HEK293 (cell line): ENCODE results near the gene SLC2A4.

Experiments used
- CTCF ChIA-PET: fragments of 350-600 bp; formaldehyde crosslinking; extraction: SDS; loops from one replicate; lab custom pipeline; 2021; ENCODE audit warnings: antibody characterized with exemption; lab: Yijun Ruan, JAX
- POLR2A ChIA-PET: fragments of 300-600 bp; formaldehyde crosslinking; extraction: SDS; loops from one replicate; lab custom pipeline; 2020; ENCODE audit warnings: antibody characterized with exemption, inconsistent platforms; lab: Yijun Ruan, JAX
- H3K27ac ChIP-seq: fragments of 200-500 bp; sonication (Bioruptor generic); 2 replicates; pipeline ENCODE4 v1.5.1; 2014; ENCODE audit warnings: low read depth, low read length, control low read depth, inconsistent platforms; ENCODE audit errors: extremely low read depth
- H3K36me3 ChIP-seq, 2 experiments: fragments of 200-500 bp in 1 of 2; sonication (Bioruptor generic) in 1 of 2; 1 replicate in 1 of 2; 2 replicates in 1 of 2; pipeline ENCODE4 v1.5.1; 2014 to 2017; ENCODE audit warnings: inconsistent platforms in 2 of 2, low read length in 2 of 2; ENCODE audit not compliant: control insufficient read depth in 2 of 2, insufficient read depth in 1 of 2
- H3K4me1 ChIP-seq: fragments of 200-500 bp; sonication (Bioruptor generic); 2 replicates; pipeline ENCODE4 v1.5.1; 2014; ENCODE audit warnings: mild to moderate bottlenecking, low read length, inconsistent platforms; ENCODE audit not compliant: control insufficient read depth, insufficient read depth
- H3K4me3 ChIP-seq: 2 replicates; pipeline ENCODE4 v1.5.1; 2011; ENCODE audit warnings: low read depth, mild to moderate bottlenecking, control low read depth, low read length, moderate library complexity
- H3K9me3 ChIP-seq: fragments of 200-500 bp; sonication (Bioruptor generic); 2 replicates; pipeline ENCODE4 v1.5.1; 2014; ENCODE audit warnings: low read depth, low read length, inconsistent platforms; ENCODE audit not compliant: control insufficient read depth, insufficient read depth
- KLF1 ChIP-seq: fragments of 450-650 bp; formaldehyde crosslinking; IDR thresholded peaks from 2 replicates; pipeline ENCODE4 v1.5.1; 2016; ENCODE audit warnings: missing biosample characterization, missing genetic modification characterization
- KLF10 ChIP-seq: fragments of 450-650 bp; IDR thresholded peaks from 2 replicates; pipeline ENCODE4 v1.5.1; 2018; ENCODE audit warnings: missing biosample characterization, mild to moderate bottlenecking, missing genetic modification characterization
- KLF8 ChIP-seq: fragments of 450-650 bp; formaldehyde crosslinking; IDR thresholded peaks from 2 replicates; pipeline ENCODE4 v1.5.1; 2016; ENCODE audit warnings: missing biosample characterization, missing genetic modification characterization
- ZBTB21 ChIP-seq: fragments of 450-650 bp; formaldehyde crosslinking; IDR thresholded peaks from 2 replicates; pipeline ENCODE4 v1.5.1; 2017; ENCODE audit warnings: missing biosample characterization, missing genetic modification characterization
- ZNF121 ChIP-seq: fragments of 450-650 bp; formaldehyde crosslinking; IDR thresholded peaks from 2 replicates; pipeline ENCODE4 v1.5.1; 2016; ENCODE audit warnings: missing biosample characterization, missing genetic modification characterization
- ZNF26 ChIP-seq: fragments of 450-650 bp; formaldehyde crosslinking; IDR thresholded peaks from 2 replicates; pipeline ENCODE4 v1.5.1; 2016; ENCODE audit warnings: missing biosample characterization, missing genetic modification characterization
- ZNF341 ChIP-seq: fragments of 450-650 bp; formaldehyde crosslinking; IDR thresholded peaks from 2 replicates; pipeline ENCODE4; 2016; ENCODE audit warnings: low read depth, missing biosample characterization, missing genetic modification characterization
- ZNF354C ChIP-seq: fragments of 450-650 bp; formaldehyde crosslinking; IDR thresholded peaks from 2 replicates; pipeline ENCODE4 v1.5.1; 2016; ENCODE audit warnings: missing biosample characterization, missing genetic modification characterization, low read depth, borderline replicate concordance
- ZNF391 ChIP-seq: fragments of 450-650 bp; formaldehyde crosslinking; IDR thresholded peaks from 2 replicates; pipeline ENCODE4 v1.5.1; 2016; ENCODE audit warnings: low read depth, missing biosample characterization, missing genetic modification characterization, borderline replicate concordance
- ZNF416 ChIP-seq: fragments of 450-650 bp; formaldehyde crosslinking; IDR thresholded peaks from 2 replicates; pipeline ENCODE4 v1.5.1; 2016; ENCODE audit warnings: missing biosample characterization, missing genetic modification characterization
- ZNF514 ChIP-seq: fragments of 450-650 bp; formaldehyde crosslinking; IDR thresholded peaks from 2 replicates; pipeline ENCODE4 v1.5.1; 2016; ENCODE audit warnings: missing biosample characterization, missing genetic modification characterization
- ZNF549 ChIP-seq: fragments of 450-650 bp; IDR thresholded peaks from 2 replicates; pipeline ENCODE4 v1.5.1; 2018; ENCODE audit warnings: missing biosample characterization, missing genetic modification characterization, mild to moderate bottlenecking, inconsistent platforms, moderate library complexity
- ZNF560 ChIP-seq: fragments of 450-650 bp; formaldehyde crosslinking; IDR thresholded peaks from 2 replicates; pipeline ENCODE4 v1.5.1; 2017; ENCODE audit warnings: missing biosample characterization, missing genetic modification characterization, borderline replicate concordance
- ZNF585B ChIP-seq: fragments of 450-650 bp; formaldehyde crosslinking; IDR thresholded peaks from 2 replicates; pipeline ENCODE4 v1.5.1; 2016; ENCODE audit warnings: missing biosample characterization, missing genetic modification characterization
- ZNF600 ChIP-seq: fragments of 450-650 bp; formaldehyde crosslinking; IDR thresholded peaks from 2 replicates; pipeline ENCODE4 v1.5.1; 2016; ENCODE audit warnings: missing biosample characterization, missing genetic modification characterization
- ZNF610 ChIP-seq: fragments of 450-650 bp; formaldehyde crosslinking; IDR thresholded peaks from 2 replicates; pipeline ENCODE4 v1.5.1; 2016; ENCODE audit warnings: missing biosample characterization, missing genetic modification characterization, borderline replicate concordance
- ZNF623 ChIP-seq: fragments of 450-650 bp; formaldehyde crosslinking; IDR thresholded peaks from 2 replicates; pipeline ENCODE4 v1.5.1; 2016; ENCODE audit warnings: missing biosample characterization, missing genetic modification characterization
- ZNF639 ChIP-seq: fragments of 450-650 bp; formaldehyde crosslinking; IDR thresholded peaks from 2 replicates; pipeline ENCODE4 v1.5.1; 2016; ENCODE audit warnings: missing biosample characterization, missing genetic modification characterization
- ZNF777 ChIP-seq: fragments of 450-650 bp; formaldehyde crosslinking; IDR thresholded peaks from 2 replicates; pipeline ENCODE4 v1.5.1; 2017; ENCODE audit warnings: missing biosample characterization, missing genetic modification characterization, borderline replicate concordance
- ZNF843 ChIP-seq: fragments of 450-650 bp; formaldehyde crosslinking; IDR thresholded peaks from 2 replicates; pipeline ENCODE4 v1.5.1; 2016; ENCODE audit warnings: missing biosample characterization, missing genetic modification characterization
- ZXDB ChIP-seq: fragments of 450-650 bp; formaldehyde crosslinking; IDR thresholded peaks from 2 replicates; pipeline ENCODE4 v1.5.1; 2016; ENCODE audit warnings: missing biosample characterization, missing genetic modification characterization
- TF ChIP-seq, protein P1 (sequence below): fragments of 450-650 bp; formaldehyde crosslinking; conservative IDR thresholded peaks from 2 replicates; pipeline ENCODE4 v1.5.1; 2016; ENCODE audit warnings: low read depth, missing biosample characterization, missing genetic modification characterization
- TF ChIP-seq, protein P2 (sequence below): fragments of 450-650 bp; formaldehyde crosslinking; IDR thresholded peaks from 2 replicates; pipeline ENCODE4 v1.5.1; 2017; ENCODE audit warnings: missing biosample characterization, missing genetic modification characterization
- TF ChIP-seq, protein P3 (sequence below): IDR thresholded peaks from 2 replicates; pipeline ENCODE4 v1.6.1; 2011; ENCODE audit warnings: mild to moderate bottlenecking, low read depth, low read length, borderline replicate concordance

The SLC2A4 gene

DNA sequence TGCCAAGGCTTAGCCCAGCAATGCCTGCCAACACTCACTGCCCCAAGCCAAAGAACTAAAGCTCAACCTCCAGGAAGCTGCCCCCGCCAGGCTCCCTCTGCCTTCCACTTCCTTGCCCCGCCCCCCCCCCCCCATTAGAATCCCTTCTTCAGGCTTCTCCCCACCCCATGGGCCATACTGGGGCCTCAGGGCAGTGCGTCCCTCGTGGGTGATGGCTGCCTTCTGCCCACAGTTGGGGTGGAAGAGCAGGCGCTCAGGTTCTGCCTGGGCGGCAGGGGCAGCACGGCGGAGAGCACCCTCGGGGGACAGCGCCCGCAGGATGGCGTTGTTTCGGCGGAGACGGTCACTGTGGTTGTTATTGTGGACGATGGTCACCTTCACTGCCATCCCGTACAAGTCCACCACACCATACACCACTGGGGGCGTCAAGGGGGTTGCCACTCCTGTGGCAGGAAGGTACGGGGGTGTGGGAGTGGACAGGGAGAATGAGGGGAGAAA, 43.6 kb downstream of the SLC2A4 start (continued):
- TF ChIP-seq, protein P1, sequence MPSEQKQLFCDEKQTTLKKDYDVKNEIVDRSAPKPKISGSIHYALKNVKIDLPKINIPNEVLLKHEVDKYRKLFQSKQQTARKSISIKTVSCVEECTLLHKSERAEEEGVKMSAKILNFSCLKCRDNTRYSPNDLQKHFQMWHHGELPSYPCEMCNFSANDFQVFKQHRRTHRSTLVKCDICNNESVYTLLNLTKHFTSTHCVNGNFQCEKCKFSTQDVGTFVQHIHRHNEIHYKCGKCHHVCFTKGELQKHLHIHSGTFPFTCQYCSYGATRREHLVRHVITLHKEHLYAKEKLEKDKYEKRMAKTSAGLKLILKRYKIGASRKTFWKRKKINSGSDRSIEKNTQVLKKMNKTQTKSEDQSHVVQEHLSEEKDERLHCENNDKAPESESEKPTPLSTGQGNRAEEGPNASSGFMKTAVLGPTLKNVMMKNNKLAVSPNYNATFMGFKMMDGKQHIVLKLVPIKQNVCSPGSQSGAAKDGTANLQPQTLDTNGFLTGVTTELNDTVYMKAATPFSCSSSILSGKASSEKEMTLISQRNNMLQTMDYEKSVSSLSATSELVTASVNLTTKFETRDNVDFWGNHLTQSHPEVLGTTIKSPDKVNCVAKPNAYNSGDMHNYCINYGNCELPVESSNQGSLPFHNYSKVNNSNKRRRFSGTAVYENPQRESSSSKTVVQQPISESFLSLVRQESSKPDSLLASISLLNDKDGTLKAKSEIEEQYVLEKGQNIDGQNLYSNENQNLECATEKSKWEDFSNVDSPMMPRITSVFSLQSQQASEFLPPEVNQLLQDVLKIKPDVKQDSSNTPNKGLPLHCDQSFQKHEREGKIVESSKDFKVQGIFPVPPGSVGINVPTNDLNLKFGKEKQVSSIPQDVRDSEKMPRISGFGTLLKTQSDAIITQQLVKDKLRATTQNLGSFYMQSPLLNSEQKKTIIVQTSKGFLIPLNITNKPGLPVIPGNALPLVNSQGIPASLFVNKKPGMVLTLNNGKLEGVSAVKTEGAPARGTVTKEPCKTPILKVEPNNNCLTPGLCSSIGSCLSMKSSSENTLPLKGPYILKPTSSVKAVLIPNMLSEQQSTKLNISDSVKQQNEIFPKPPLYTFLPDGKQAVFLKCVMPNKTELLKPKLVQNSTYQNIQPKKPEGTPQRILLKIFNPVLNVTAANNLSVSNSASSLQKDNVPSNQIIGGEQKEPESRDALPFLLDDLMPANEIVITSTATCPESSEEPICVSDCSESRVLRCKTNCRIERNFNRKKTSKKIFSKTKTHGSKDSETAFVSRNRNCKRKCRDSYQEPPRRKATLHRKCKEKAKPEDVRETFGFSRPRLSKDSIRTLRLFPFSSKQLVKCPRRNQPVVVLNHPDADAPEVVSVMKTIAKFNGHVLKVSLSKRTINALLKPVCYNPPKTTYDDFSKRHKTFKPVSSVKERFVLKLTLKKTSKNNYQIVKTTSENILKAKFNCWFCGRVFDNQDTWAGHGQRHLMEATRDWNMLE (tag by site-specific recombination) = no peak
- no peak for TF ChIP-seq ZNF391 (tag by site-specific recombination)
- no peak for TF ChIP-seq ZNF610 (tag by site-specific recombination)
- TF ChIP-seq ZNF549 (tag by site-specific recombination) = no peak
- no peak for TF ChIP-seq ZNF777 (tag by site-specific recombination)

GRCh38 chr17:7326186-7326585, 44.7 kb downstream of the SLC2A4 start:
- TF ChIP-seq ZNF354C = no peak
- no peak for TF ChIP-seq ZNF121 (tag by site-specific recombination)
- TF ChIP-seq ZNF600 = no peak
- no peak for TF ChIP-seq KLF1
- TF ChIP-seq KLF8 (tag by site-specific recombination) = no peak
- no peak for TF ChIP-seq ZNF416 (tag by site-specific recombination)
- no peak for TF ChIP-seq ZNF341 (tag by site-specific recombination)
- no peak for TF ChIP-seq ZNF843 (tag by site-specific recombination)
- no peak for TF ChIP-seq ZNF639 (tag by site-specific recombination)
- no peak for TF ChIP-seq ZNF623 (tag by site-specific recombination)
- TF ChIP-seq ZNF585B = no peak
- H3K27ac ChIP-seq = no peak overlapping the region
- H3K4me1 ChIP-seq = peaks cover 9% of the 10 kb centered on the region
- H3K4me3 ChIP-seq = no peak overlapping the region
- no peaks in the 10 kb centered on the region for H3K9me3 ChIP-seq
- peaks cover 24 to 61% of the 10 kb centered on the region in 2 experiments for H3K36me3 ChIP-seq
- POLR2A ChIA-PET = interaction anchor here (0.8 kb wide), 1 partner anchor 178 kb away, joined by 3 read pairs; no protein-coding TSS in a partner anchor
- CTCF ChIA-PET = interaction anchor here (0.6 to 5.2 kb wide), 8 partner anchors 9 to 1836 kb away, joined by 3 to 50 read pairs (median 4); partner anchors contain the start of genes ACAP1, POLR2A and SENP3

- CTCF ChIA-PET = interaction anchor here (0.7 to 5.2 kb wide), 7 partner anchors 10 to 234 kb away, joined by 3 to 50 read pairs (median 6); partner anchors contain the start of genes POLR2A and SENP3
- Histone ChIP-seq H3K9me3 (no peaks in the 10 kb centered on the region), H3K36me3 (peaks cover 22 to 53% of the 10 kb centered on the region in 2 experiments), H3K4me1 (peaks cover 9% of the 10 kb centered on the region), H3K27ac (no peak overlapping the region), H3K4me3 (no peak overlapping the region)
- POLR2A ChIA-PET = interaction anchor here (0.8 to 0.9 kb wide), 2 partner anchors 177 to 252 kb away, joined by 3 to 4 read pairs; no protein-coding TSS in a partner anchor
- TF ChIP-seq, protein P2, sequence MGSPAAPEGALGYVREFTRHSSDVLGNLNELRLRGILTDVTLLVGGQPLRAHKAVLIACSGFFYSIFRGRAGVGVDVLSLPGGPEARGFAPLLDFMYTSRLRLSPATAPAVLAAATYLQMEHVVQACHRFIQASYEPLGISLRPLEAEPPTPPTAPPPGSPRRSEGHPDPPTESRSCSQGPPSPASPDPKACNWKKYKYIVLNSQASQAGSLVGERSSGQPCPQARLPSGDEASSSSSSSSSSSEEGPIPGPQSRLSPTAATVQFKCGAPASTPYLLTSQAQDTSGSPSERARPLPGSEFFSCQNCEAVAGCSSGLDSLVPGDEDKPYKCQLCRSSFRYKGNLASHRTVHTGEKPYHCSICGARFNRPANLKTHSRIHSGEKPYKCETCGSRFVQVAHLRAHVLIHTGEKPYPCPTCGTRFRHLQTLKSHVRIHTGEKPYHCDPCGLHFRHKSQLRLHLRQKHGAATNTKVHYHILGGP (tag by site-specific recombination) = no peak
- TF ChIP-seq ZNF26 (no peak), ZNF514 (tag by site-specific recombination) (no peak), KLF10 (tag by site-specific recombination) (no peak), ZXDB (tag by site-specific recombination) (no peak), ZNF549 (tag by site-specific recombination) (no peak), ZNF560 (tag by site-specific recombination) (no peak), ZBTB21 (tag by site-specific recombination) (no peak)
- TF ChIP-seq, protein P3, sequence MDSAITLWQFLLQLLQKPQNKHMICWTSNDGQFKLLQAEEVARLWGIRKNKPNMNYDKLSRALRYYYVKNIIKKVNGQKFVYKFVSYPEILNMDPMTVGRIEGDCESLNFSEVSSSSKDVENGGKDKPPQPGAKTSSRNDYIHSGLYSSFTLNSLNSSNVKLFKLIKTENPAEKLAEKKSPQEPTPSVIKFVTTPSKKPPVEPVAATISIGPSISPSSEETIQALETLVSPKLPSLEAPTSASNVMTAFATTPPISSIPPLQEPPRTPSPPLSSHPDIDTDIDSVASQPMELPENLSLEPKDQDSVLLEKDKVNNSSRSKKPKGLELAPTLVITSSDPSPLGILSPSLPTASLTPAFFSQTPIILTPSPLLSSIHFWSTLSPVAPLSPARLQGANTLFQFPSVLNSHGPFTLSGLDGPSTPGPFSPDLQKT = no peak
These were observed 45.5 kb downstream of the SLC2A4 start for GRCh38 chr17:7327056-7327455.
